Measurements from ENCODE around the gene PRR23B. TPM values are rescaled to one million over a fixed set of nuclear protein-coding genes. Genes with fewer than 3 reads are reported as not detected.

PRR23B gene
- total RNA-seq, 1 donor from 2014 or later = not detected

DNA sequence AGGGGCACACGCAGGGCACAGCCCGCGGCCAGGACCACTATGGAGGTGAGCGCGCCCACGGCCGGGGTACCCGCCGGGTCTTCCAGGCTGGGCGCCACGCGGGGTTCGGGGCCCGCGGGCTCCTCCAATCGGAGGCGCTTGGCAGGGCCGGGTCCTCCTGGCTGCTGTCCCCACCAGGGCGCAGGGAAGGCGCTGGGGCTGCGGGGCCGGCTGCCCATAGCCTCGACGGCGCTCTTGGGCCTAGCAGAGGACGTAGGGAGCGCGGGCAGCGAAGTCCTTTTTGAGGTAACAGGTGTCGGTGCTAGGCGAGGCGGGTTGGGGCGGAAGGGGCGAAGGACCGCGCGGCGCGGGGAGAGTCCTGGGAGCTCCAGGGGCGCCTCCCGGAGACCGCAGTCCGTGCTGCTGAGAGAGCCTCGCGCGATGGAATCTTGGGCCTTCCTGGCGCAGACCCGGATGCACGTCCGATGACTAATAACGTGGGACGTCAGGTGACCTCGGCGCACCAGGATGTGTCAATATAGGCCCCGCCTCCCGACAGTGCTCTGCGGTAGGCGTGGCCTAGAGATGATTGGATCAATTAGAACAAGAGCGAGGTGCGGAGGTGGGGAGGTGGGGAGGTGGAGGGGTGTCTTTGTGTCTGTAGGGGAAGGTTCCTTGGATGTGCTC lies 14.5 kb downstream of the PRR23B start, which contains the start of gene PRR23A:
Gene PRR23A (minus strand): TSS at position 218 of the 666 bp plus-strand sequence. CDS start 0 bp downstream, at position 218.
- Mint-ChIP-seq H3K27ac (no peak within 1 kb of the TSS), H3K9me3 (peaks cover 16% of the 10 kb centered on the region), H3K4me1 (ENCODE audit: low read depth) (no peaks in the 10 kb centered on the region), H3K36me3 (ENCODE audit: low read depth) (no peaks in the 10 kb centered on the region), H3K4me3 (ENCODE audit: low read depth) (no peak within 1 kb of the TSS), H3K27me3 (ENCODE audit: low read depth) (no peaks in the 10 kb centered on the region)
- intact Hi-C loops (cut with micrococcal nuclease) = no loop called here
- DNase-seq (ENCODE audit: low spot score) = no peak

- no peak for DNase-seq (ENCODE audit: low spot score)
- Mint-ChIP-seq H3K4me1 (ENCODE audit: low read depth) (no peaks in the 10 kb centered on the region), H3K27me3 (ENCODE audit: low read depth) (no peaks in the 10 kb centered on the region), H3K9me3 (peaks cover 16% of the 10 kb centered on the region), H3K4me3 (ENCODE audit: low read depth) (no peak overlapping the region), H3K27ac (no peak overlapping the region), H3K36me3 (ENCODE audit: low read depth) (no peaks in the 10 kb centered on the region)
- intact Hi-C loops (cut with micrococcal nuclease) = no loop called here
These were observed 15.3 kb downstream of the PRR23B start for GRCh38 chr3:139005356-139005993.

GRCh38 chr3:138995706-138996105 lies 25.0 kb downstream of the PRR23B start:
- Mint-ChIP-seq H3K27me3 (ENCODE audit: low read depth) (peaks cover 18% of the 10 kb centered on the region), H3K36me3 (ENCODE audit: low read depth) (no peaks in the 10 kb centered on the region), H3K4me1 (ENCODE audit: low read depth) (no peaks in the 10 kb centered on the region), H3K9me3 (no peaks in the 10 kb centered on the region), H3K27ac (no peak overlapping the region), H3K4me3 (ENCODE audit: low read depth) (no peak overlapping the region)
- no peak for DNase-seq (ENCODE audit: low spot score)
- intact Hi-C loops (cut with micrococcal nuclease) = no loop called here

DNA sequence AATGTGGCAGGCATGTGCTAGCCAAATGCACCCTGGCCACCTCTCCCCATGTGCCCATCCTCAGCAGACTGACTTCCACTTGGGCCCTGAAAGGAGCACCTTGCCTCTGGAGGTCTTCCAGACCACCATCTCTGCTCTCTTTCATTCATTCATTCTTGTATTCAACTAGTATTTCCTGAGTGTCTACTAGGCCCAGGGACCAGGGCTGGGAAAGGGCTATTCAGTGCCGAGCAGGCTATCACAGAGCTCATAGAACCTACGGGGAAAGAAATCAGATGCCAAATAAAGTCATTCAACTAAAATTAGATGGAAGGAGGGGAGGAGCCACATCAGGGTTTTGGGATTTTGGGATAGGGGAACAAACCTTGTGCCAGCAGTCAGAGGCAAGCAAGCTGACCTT lies 33.5 kb downstream of the PRR23B start:
- Mint-ChIP-seq H3K4me1 (ENCODE audit: low read depth) (no peaks in the 10 kb centered on the region), H3K4me3 (ENCODE audit: low read depth) (no peak overlapping the region), H3K27ac (no peak overlapping the region), H3K36me3 (ENCODE audit: low read depth) (no peaks in the 10 kb centered on the region), H3K9me3 (no peaks in the 10 kb centered on the region), H3K27me3 (ENCODE audit: low read depth) (peaks cover 2% of the 10 kb centered on the region)
- intact Hi-C loops (cut with micrococcal nuclease) = no loop called here
- no peak for DNase-seq (ENCODE audit: low spot score)

DNA sequence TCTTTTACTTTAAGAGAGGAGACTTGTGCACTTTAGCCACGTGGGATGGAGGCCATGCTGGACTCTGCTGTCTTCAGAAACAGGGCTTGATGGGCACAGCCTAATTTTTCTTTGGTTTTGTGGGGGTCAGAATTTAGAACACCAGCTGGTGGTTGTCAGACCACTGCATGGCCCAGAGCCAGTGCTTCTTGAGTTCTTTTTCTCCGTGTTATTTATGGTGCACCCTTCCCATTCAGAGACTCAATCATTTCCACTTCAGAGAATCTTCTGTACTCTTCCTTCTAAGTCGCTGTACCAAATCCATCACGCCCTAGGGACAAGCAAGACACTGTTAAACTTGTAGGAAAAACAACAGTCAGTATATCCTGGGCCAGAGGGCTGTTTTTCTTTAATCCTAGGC lies 34.8 kb downstream of the PRR23B start:
- H3K36me3 Mint-ChIP-seq (ENCODE audit: low read depth) = no peaks in the 10 kb centered on the region
- intact Hi-C loops (cut with micrococcal nuclease) = no loop called here
- no peaks in the 10 kb centered on the region for H3K9me3 Mint-ChIP-seq
- peaks cover 2% of the 10 kb centered on the region for H3K27me3 Mint-ChIP-seq (ENCODE audit: low read depth)
- DNase-seq (ENCODE audit: low spot score) = no peak
- no peak overlapping the region for H3K4me3 Mint-ChIP-seq (ENCODE audit: low read depth)
- H3K4me1 Mint-ChIP-seq (ENCODE audit: low read depth) = no peaks in the 10 kb centered on the region
- no peak overlapping the region for H3K27ac Mint-ChIP-seq

DNA sequence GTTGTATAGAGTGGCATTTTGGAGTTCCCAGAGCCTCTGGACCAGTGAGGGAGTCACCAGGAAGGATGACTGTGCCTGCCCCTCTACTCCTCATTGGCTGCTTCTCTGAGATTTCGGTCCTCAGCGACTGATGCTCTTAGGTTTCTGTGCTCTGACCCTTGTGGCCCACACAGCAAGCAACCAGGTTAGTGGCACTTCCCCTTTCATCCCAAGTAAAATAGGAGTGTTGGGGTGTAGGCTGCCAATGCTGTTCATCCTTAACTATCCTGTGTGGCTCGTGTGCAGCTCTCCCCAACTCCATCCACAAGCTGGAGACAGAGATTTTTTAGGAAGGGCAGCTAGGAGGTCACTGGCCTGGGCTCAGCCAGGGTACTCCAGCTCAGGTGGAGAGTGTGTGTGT lies 35.9 kb downstream of the PRR23B start:
- H3K9me3 Mint-ChIP-seq = no peaks in the 10 kb centered on the region
- no peak overlapping the region for H3K27ac Mint-ChIP-seq
- intact Hi-C loops (cut with micrococcal nuclease) = no loop called here
- H3K4me3 Mint-ChIP-seq (ENCODE audit: low read depth) = no peak overlapping the region
- no peak for DNase-seq (ENCODE audit: low spot score)
- H3K4me1 Mint-ChIP-seq (ENCODE audit: low read depth) = no peaks in the 10 kb centered on the region
- H3K36me3 Mint-ChIP-seq (ENCODE audit: low read depth) = no peaks in the 10 kb centered on the region
- peaks cover 2% of the 10 kb centered on the region for H3K27me3 Mint-ChIP-seq (ENCODE audit: low read depth)

- H3K4me3 Mint-ChIP-seq (ENCODE audit: low read depth) = no peak overlapping the region
- H3K4me1 Mint-ChIP-seq (ENCODE audit: low read depth) = no peaks in the 10 kb centered on the region
- peaks cover 6% of the 10 kb centered on the region for H3K27me3 Mint-ChIP-seq (ENCODE audit: low read depth)
- DNase-seq (ENCODE audit: low spot score) = no peak
- H3K9me3 Mint-ChIP-seq = no peaks in the 10 kb centered on the region
- H3K36me3 Mint-ChIP-seq (ENCODE audit: low read depth) = no peaks in the 10 kb centered on the region
- intact Hi-C loops (cut with micrococcal nuclease) = no loop called here
- H3K27ac Mint-ChIP-seq = no peak overlapping the region
These were observed 44.7 kb downstream of the PRR23B start for GRCh38 chr3:138976047-138976446.

DNA sequence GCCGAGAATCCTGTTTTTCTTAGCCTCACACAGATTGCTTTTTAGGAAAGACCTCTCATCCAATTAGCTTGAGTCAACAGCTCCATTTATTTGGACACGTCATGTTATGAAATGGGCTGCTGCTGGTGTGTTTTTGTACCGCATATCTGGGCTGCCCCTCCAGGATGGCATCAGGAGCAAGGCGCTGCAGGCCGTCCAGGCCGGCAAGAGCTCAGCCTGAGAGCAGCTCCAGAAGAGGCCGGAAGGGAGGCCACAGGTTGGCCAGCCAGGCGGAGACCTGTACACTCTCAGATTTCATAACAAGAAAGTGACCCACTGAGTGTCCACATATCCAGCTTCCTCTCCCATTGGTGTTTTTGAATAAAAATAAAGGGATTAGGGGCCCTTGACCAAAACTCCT lies 45.4 kb downstream of the PRR23B start:
- H3K36me3 Mint-ChIP-seq (ENCODE audit: low read depth) = no peaks in the 10 kb centered on the region
- peaks cover 6% of the 10 kb centered on the region for H3K27me3 Mint-ChIP-seq (ENCODE audit: low read depth)
- DNase-seq (ENCODE audit: low spot score) = no peak
- H3K27ac Mint-ChIP-seq = no peak overlapping the region
- H3K4me1 Mint-ChIP-seq (ENCODE audit: low read depth) = no peaks in the 10 kb centered on the region
- no peaks in the 10 kb centered on the region for H3K9me3 Mint-ChIP-seq
- no peak overlapping the region for H3K4me3 Mint-ChIP-seq (ENCODE audit: low read depth)
- intact Hi-C loops (cut with micrococcal nuclease) = no loop called here

- no peak overlapping the region for H3K4me3 Mint-ChIP-seq (ENCODE audit: low read depth)
- H3K27ac Mint-ChIP-seq = no peak overlapping the region
- H3K27me3 Mint-ChIP-seq (ENCODE audit: low read depth) = peaks cover 6% of the 10 kb centered on the region
- H3K9me3 Mint-ChIP-seq = no peaks in the 10 kb centered on the region
- no peak for DNase-seq (ENCODE audit: low spot score)
- intact Hi-C loops (cut with micrococcal nuclease) = no loop called here
- no peaks in the 10 kb centered on the region for H3K36me3 Mint-ChIP-seq (ENCODE audit: low read depth)
- H3K4me1 Mint-ChIP-seq (ENCODE audit: low read depth) = no peaks in the 10 kb centered on the region
These were observed 46.3 kb downstream of the PRR23B start for GRCh38 chr3:138974462-138974861.

- no peak for DNase-seq (ENCODE audit: low spot score)
- Mint-ChIP-seq H3K36me3 (ENCODE audit: low read depth) (no peaks in the 10 kb centered on the region), H3K27me3 (ENCODE audit: low read depth) (peaks cover 8% of the 10 kb centered on the region), H3K4me3 (ENCODE audit: low read depth) (no peak overlapping the region), H3K4me1 (ENCODE audit: low read depth) (no peaks in the 10 kb centered on the region), H3K9me3 (no peaks in the 10 kb centered on the region), H3K27ac (no peak overlapping the region)
- intact Hi-C loops (cut with micrococcal nuclease) = no loop called here
These were observed 47.8 kb downstream of the PRR23B start for GRCh38 chr3:138972941-138973340.

DNA sequence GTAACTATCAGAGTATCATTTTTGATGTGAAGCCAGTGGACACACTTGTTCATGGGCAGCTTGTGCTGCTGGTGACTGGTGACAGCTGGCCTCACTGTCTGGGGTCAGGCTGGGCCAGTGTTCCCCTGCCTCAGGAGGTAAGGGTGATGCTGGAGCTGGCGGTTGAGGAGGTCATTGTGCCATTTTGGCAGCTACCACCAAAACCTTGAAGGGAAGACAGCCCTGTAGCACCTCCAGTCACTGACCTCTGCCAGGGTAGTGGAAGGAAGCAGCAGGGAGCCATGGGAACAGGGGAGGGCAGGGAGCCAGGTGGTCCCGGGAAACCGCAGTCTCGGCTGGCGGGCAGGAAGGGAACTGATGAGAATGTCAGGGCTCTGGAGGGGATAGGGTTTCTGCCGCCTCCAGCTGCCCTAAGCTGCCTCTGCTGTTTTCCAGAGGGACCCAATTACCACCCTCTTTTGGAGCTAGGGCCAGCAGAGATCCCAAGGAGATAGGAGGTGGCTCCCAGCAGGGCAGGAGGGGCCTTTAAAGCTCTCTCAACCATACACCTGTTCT lies 48.9 kb downstream of the PRR23B start:
- Mint-ChIP-seq H3K4me3 (ENCODE audit: low read depth) (no peak overlapping the region), H3K27me3 (ENCODE audit: low read depth) (peaks cover 8% of the 10 kb centered on the region), H3K36me3 (ENCODE audit: low read depth) (no peaks in the 10 kb centered on the region), H3K4me1 (ENCODE audit: low read depth) (no peaks in the 10 kb centered on the region), H3K27ac (no peak overlapping the region), H3K9me3 (no peaks in the 10 kb centered on the region)
- intact Hi-C loops (cut with micrococcal nuclease) = no loop called here
- DNase-seq (ENCODE audit: low spot score) = no peak

All from activated T-helper 2 cell treated with anti-CD3 and anti-CD28 coated beads, Interferon-gamma antibody, Interleukin-2, Interleukin-4, amounts not matched to agents 10 μg/mL and 5 μg/mL and 100 μg/mL, durations not matched to agents 14 hours and 24 hours and 36 hours (primary cell).